B cell (primary cell): ENCODE data around the gene PHF21B. TPM values are rescaled to one million over a fixed set of nuclear protein-coding genes. Genes with fewer than 3 reads are reported as not detected.
A peak's percentile ranks its signal among the peaks of the same experiment; 100 is the strongest.

Experiments
- ATAC-seq: fragments of 200-7000 bp; cut with Tn5 transposase; one replicate; pipeline ENCODE4 v1.10.0; 2021; ENCODE audit warnings: low read depth, mild to moderate bottlenecking, moderate number of reproducible peaks, moderate library complexity
- CTCF ChIA-PET: fragments of 350-600 bp; sonication (Branson Sonifier 250); formaldehyde crosslinking; loops from one replicate; lab custom pipeline; 2021; ENCODE audit warnings: antibody characterized with exemption, inconsistent platforms; lab: Charles Lee
- POLR2A ChIA-PET: fragments of 350-600 bp; sonication (Branson Sonifier 250); formaldehyde crosslinking; loops from one replicate; lab custom pipeline; 2021; ENCODE audit warnings: antibody characterized with exemption; lab: Charles Lee
- DNase-seq: peaks from one replicate; pipeline ENCODE4 v3.0.0; 2013
- H2AFZ ChIP-seq: 2 replicates; pipeline ENCODE4 v1.6.1; 2012; ENCODE audit warnings: mild to moderate bottlenecking, low read depth, low read length; ENCODE audit not compliant: insufficient read depth, poor library complexity, severe bottlenecking
- H3K27ac ChIP-seq, 2 donors: 1 replicate in 1 of 2; 2 replicates in 1 of 2; pipeline ENCODE4 v1.5.1; 2012 to 2013; ENCODE audit warnings: low read length in 2 of 2, mild to moderate bottlenecking in 2 of 2, moderate library complexity in 1 of 2
- H3K27me3 ChIP-seq, 4 experiments: fragments of 200-600 bp in 1 of 4; sonication (generic) in 1 of 4; replicated peaks in 1 of 4; 1 replicate in 2 of 4; 2 replicates in 2 of 4; pipeline versions ENCODE4 v1.6.1 to v1.7.0; 2013 to 2016; ENCODE audit warnings: low read length in 3 of 4, mild to moderate bottlenecking in 2 of 4, mixed read lengths in 1 of 4, moderate library complexity in 1 of 4; ENCODE audit not compliant: insufficient read depth in 4 of 4, control insufficient read depth in 3 of 4; ENCODE audit errors: control extremely low read depth in 1 of 4
- H3K36me3 ChIP-seq, 2 experiments: replicated peaks in 1 of 2; 1 replicate in 1 of 2; 2 replicates in 1 of 2; pipeline versions ENCODE4 v1.6.1 to v1.7.1; 2013; ENCODE audit warnings: low read length in 1 of 2; ENCODE audit not compliant: insufficient read depth in 2 of 2, control insufficient read depth in 1 of 2; ENCODE audit errors: control extremely low read depth in 1 of 2, extremely low read depth in 1 of 2
- H3K4me1 ChIP-seq, 2 donors: fragments of 200-600 bp in 1 of 2; sonication (generic) in 1 of 2; 1 replicate in 1 of 2; 2 replicates in 1 of 2; pipeline versions ENCODE4 v1.5.1 to v1.6.1; 2013 to 2017; ENCODE audit warnings: low read length in 2 of 2; ENCODE audit not compliant: control insufficient read depth in 2 of 2, insufficient read depth in 2 of 2
- H3K4me2 ChIP-seq: replicated peaks from 2 replicates; pipeline ENCODE3; 2012; ENCODE audit warnings: mild to moderate bottlenecking, low read depth, low read length; ENCODE audit not compliant: poor library complexity, severe bottlenecking
- H3K4me3 ChIP-seq, 5 experiments: fragments of 200-600 bp in 1 of 5; sonication (generic) in 1 of 5; 1 replicate in 3 of 5; 2 replicates in 2 of 5; pipeline versions ENCODE4 v1.5.1 to v1.7.0; 2011 to 2016; ENCODE audit warnings: low read length in 4 of 5, mild to moderate bottlenecking in 4 of 5, low read depth in 2 of 5, control low read depth in 1 of 5, moderate library complexity in 1 of 5; ENCODE audit not compliant: insufficient read depth in 1 of 5; ENCODE audit errors: control extremely low read depth in 1 of 5, extremely low read depth in 1 of 5
- H3K79me2 ChIP-seq: fragments of 200-600 bp; sonication (generic); one replicate; pipeline ENCODE4 v1.6.0; 2016; ENCODE audit warnings: low read length; ENCODE audit not compliant: control insufficient read depth, insufficient read depth
- H3K9ac ChIP-seq: fragments of 200-600 bp; sonication (generic); 2 replicates; pipeline ENCODE4 v1.6.1; 2017; ENCODE audit warnings: mild to moderate bottlenecking, low read length, moderate library complexity
- H3K9me3 ChIP-seq, 3 donors: one replicate each; pipeline versions ENCODE4 v1.6.1 to v1.7.1; 2013; ENCODE audit warnings: low read length in 2 of 3; ENCODE audit not compliant: control insufficient read depth in 2 of 3, insufficient read depth in 1 of 3; ENCODE audit errors: control extremely low read depth in 1 of 3
- H4K20me1 ChIP-seq: 2 replicates; pipeline ENCODE4 v1.6.0; 2012; ENCODE audit warnings: mild to moderate bottlenecking, low read length; ENCODE audit not compliant: insufficient read depth, control insufficient read depth, poor library complexity, severe bottlenecking
- H3K27ac Mint-ChIP-seq: one replicate; pipeline ENCODE4 v1.8.0; 2021; ENCODE audit warnings: mixed read lengths
- H3K27me3 Mint-ChIP-seq: one replicate; pipeline ENCODE4 v1.8.0; 2021; ENCODE audit warnings: mixed read lengths
- H3K4me1 Mint-ChIP-seq: one replicate; pipeline ENCODE4 v1.8.0; 2021; ENCODE audit warnings: mixed read lengths
- H3K4me3 Mint-ChIP-seq: one replicate; pipeline ENCODE4 v1.8.0; 2021; ENCODE audit warnings: mixed read lengths
- H3K9me3 Mint-ChIP-seq: one replicate; pipeline ENCODE4 v1.8.0; 2022; ENCODE audit warnings: mixed read lengths; ENCODE audit not compliant: insufficient read depth
- EZH2 ChIP-seq: IDR thresholded peaks from 2 replicates; pipeline ENCODE4 v1.6.1; 2012; ENCODE audit warnings: borderline replicate concordance, low read depth, mild to moderate bottlenecking, moderate library complexity, low read length; ENCODE audit not compliant: insufficient read depth, poor library complexity, severe bottlenecking
- WGBS: methylation state at CpG from one replicate; pipeline ENCODE4 v1.1.5; 2013; ENCODE audit warnings: missing lambda C conversion rate; ENCODE audit not compliant: insufficient coverage; 5-methylcytosine and 5-hydroxymethylcytosine counted together
- intact Hi-C: fragments of 100-400 bp; cut with micrococcal nuclease; formaldehyde crosslinking; loops from one replicate; pipeline ENCODE4 v1.10.0; 2022
- polyA plus RNA-seq: library from polyadenylated mRNA; depleted of rRNA; stranded (reverse); fragments of >200 nt; gene quantifications from 2 replicates; pipeline ENCODE4 v1.2.3, GENCODE V29; 2012
- total RNA-seq, 2 donors: library from RNA; stranded (reverse); fragments of 120-200 nt in 1 of 2; gene quantifications; 1 replicate in 1 of 2; 2 replicates in 1 of 2; pipeline versions ENCODE4 v1.2.3 to v1.2.4, GENCODE V29; 2013 to 2022
- TF ChIP-seq, protein P1 (sequence below): fragments of 200-600 bp; IDR thresholded peaks from one replicate; pipeline ENCODE4 v1.8.0; 2022; ENCODE audit warnings: antibody characterized with exemption, mild to moderate bottlenecking

The PHF21B gene
- total and polyA plus RNA-seq, 2 donors (not counting 1 experiment from before 2014, with no cell fraction given) = not detected

GRCh38 chr22:45007391-45008185 lies 2.2 kb downstream of the PHF21B start:
- Histone ChIP-seq H3K27me3 (peaks cover 0 to 53% (median 33%) of the 10 kb centered on the region in 4 experiments), H3K4me2 (peak overlapping the region; percentile 70), H3K9ac (no peak overlapping the region), H3K27ac (no peak overlapping the region), H3K4me1 (peaks cover 21 to 23% of the 10 kb centered on the region in 2 donors), H3K79me2 (no peaks in the 10 kb centered on the region), H3K4me3 (peak overlapping the region in 2 of 5 experiments; percentile 12 to 41), H3K9me3 (peaks cover 0 to 7% (median 0%) of the 10 kb centered on the region in 3 donors), H4K20me1 (no peaks in the 10 kb centered on the region), H3K36me3 (no peaks in the 10 kb centered on the region), H2AFZ (no peak overlapping the region)
- peaks cover 13% of the 10 kb centered on the region for H3K4me1 Mint-ChIP-seq
- peaks cover 57% of the 10 kb centered on the region for H3K27me3 Mint-ChIP-seq
- ATAC-seq (no peak), DNase-seq (peak; percentile 18)
- no peak overlapping the region for H3K27ac Mint-ChIP-seq
- intact Hi-C loops = no loop called here
- no peak overlapping the region for H3K4me3 Mint-ChIP-seq
- no peaks in the 10 kb centered on the region for H3K9me3 Mint-ChIP-seq
- TF ChIP-seq EZH2 = no peak
- TF ChIP-seq, protein P1, sequence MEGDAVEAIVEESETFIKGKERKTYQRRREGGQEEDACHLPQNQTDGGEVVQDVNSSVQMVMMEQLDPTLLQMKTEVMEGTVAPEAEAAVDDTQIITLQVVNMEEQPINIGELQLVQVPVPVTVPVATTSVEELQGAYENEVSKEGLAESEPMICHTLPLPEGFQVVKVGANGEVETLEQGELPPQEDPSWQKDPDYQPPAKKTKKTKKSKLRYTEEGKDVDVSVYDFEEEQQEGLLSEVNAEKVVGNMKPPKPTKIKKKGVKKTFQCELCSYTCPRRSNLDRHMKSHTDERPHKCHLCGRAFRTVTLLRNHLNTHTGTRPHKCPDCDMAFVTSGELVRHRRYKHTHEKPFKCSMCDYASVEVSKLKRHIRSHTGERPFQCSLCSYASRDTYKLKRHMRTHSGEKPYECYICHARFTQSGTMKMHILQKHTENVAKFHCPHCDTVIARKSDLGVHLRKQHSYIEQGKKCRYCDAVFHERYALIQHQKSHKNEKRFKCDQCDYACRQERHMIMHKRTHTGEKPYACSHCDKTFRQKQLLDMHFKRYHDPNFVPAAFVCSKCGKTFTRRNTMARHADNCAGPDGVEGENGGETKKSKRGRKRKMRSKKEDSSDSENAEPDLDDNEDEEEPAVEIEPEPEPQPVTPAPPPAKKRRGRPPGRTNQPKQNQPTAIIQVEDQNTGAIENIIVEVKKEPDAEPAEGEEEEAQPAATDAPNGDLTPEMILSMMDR = no peak
- ChIA-PET CTCF (no interaction called here), POLR2A (no interaction called here)
- 6% methylated on average over 34 of the region's 90 CpGs for WGBS

- H3K36me3 ChIP-seq = no peaks in the 10 kb centered on the region
- peak overlapping the region; percentile 70 for H3K4me3 Mint-ChIP-seq
- H3K9ac ChIP-seq = no peak overlapping the region
- H3K27ac Mint-ChIP-seq = no peak overlapping the region
- no peaks in the 10 kb centered on the region for H3K79me2 ChIP-seq
- H3K4me1 ChIP-seq = peaks cover 21 to 23% of the 10 kb centered on the region in 2 donors
- H3K4me1 Mint-ChIP-seq = peaks cover 13% of the 10 kb centered on the region
- H3K9me3 Mint-ChIP-seq = no peaks in the 10 kb centered on the region
- CTCF ChIA-PET = no interaction called here
- DNase-seq (no peak), ATAC-seq (no peak)
- H3K4me3 ChIP-seq = peak overlapping the region in 1 of 5 experiments; percentile 14
- no peaks in the 10 kb centered on the region for H4K20me1 ChIP-seq
- peaks cover 0 to 50% (median 31%) of the 10 kb centered on the region in 4 experiments for H3K27me3 ChIP-seq
- 3% methylated on average over 44 of the region's 44 CpGs for WGBS
- no peak overlapping the region for H3K27ac ChIP-seq
- peak overlapping the region; percentile 47 for H3K4me2 ChIP-seq
- intact Hi-C loops = no loop called here
- TF ChIP-seq EZH2 = no peak
- TF ChIP-seq, protein P1 = no peak
- H2AFZ ChIP-seq = no peak overlapping the region
- POLR2A ChIA-PET = no interaction called here
- H3K27me3 Mint-ChIP-seq = peaks cover 55% of the 10 kb centered on the region
- peaks cover 0 to 11% (median 0%) of the 10 kb centered on the region in 3 donors for H3K9me3 ChIP-seq
Measured at GRCh38 chr22:45006964-45007390, 2.8 kb downstream of the PHF21B start.
